Mammary epithelial cell (primary cell): ENCODE data around the gene SLCO3A1.

Experiments
- CTCF ChIP-seq, 2 donors: IDR thresholded peaks in 1 of 2; conservative IDR thresholded peaks in 1 of 2; 2 replicates each; pipeline ENCODE4 v1.5.1; 2011 to 2012; ENCODE audit warnings: inconsistent platforms in 2 of 2, low read length in 2 of 2, mild to moderate bottlenecking in 2 of 2, control low read depth in 1 of 2, low read depth in 1 of 2; ENCODE audit not compliant: insufficient read depth in 1 of 2; ENCODE audit errors: extremely low read depth in 1 of 2
- EZH2 ChIP-seq: IDR thresholded peaks from 2 replicates; pipeline ENCODE4 v1.6.1; 2012; ENCODE audit warnings: low read length, inconsistent platforms, borderline replicate concordance

- TF ChIP-seq CTCF (conservative IDR thresholded peaks at IDR 0.05 in 1 of 2, IDR thresholded peaks at IDR 0.05 in 1 of 2; ENCODE audit: extremely low read depth in 1 of 2, insufficient read depth in 1 of 2, low read depth in 1 of 2, low read length in 2 of 2), result no peak
- no peak for TF ChIP-seq EZH2
Observed at GRCh38 chr15:91950054-91950453, 96.5 kb downstream of the SLCO3A1 start.
